Neural progenitor cell (in vitro differentiated cells): Measurements from ENCODE around the gene ADIG. TPM values are rescaled to one million over a fixed set of nuclear protein-coding genes. Genes with fewer than 3 reads are reported as not detected.

ENCODE experiments used
- DNase-seq: peaks from one replicate; pipeline ENCODE4 v3.0.0-alpha.2; 2016; ENCODE audit warnings: low spot score
- H2AFZ ChIP-seq: fragments of 200-600 bp; sonication (generic); replicated peaks from 2 replicates; pipeline ENCODE4 v1.6.1; 2016; ENCODE audit warnings: antibody characterized with exemption
- H3F3A ChIP-seq: fragments of 200-600 bp; sonication (generic); 2 replicates; pipeline ENCODE4 v1.6.1; 2016; ENCODE audit warnings: antibody characterized with exemption, low read depth
- H3K27ac ChIP-seq: fragments of 200-600 bp; sonication (generic); 2 replicates; pipeline ENCODE4 v1.5.1; 2016; ENCODE audit warnings: mild to moderate bottlenecking
- H3K27me3 ChIP-seq: fragments of 200-600 bp; sonication (generic); 2 replicates; pipeline ENCODE4 v1.6.1; 2016; ENCODE audit warnings: mild to moderate bottlenecking, moderate library complexity
- H3K36me3 ChIP-seq: fragments of 200-600 bp; sonication (generic); 2 replicates; pipeline ENCODE4 v1.5.1; 2016
- H3K4me1 ChIP-seq: fragments of 200-600 bp; sonication (generic); 2 replicates; pipeline ENCODE4 v1.6.1; 2016; ENCODE audit warnings: mixed run types
- H3K4me2 ChIP-seq: fragments of 200-600 bp; sonication (generic); 2 replicates; pipeline ENCODE4 v1.6.1; 2016
- H3K4me3 ChIP-seq: fragments of 200-600 bp; sonication (generic); 2 replicates; pipeline ENCODE4 v1.5.1; 2016
- H3K79me2 ChIP-seq: fragments of 200-600 bp; sonication (generic); 2 replicates; pipeline ENCODE4 v1.6.1; 2016; ENCODE audit warnings: low read depth
- H3K9ac ChIP-seq: fragments of 200-600 bp; sonication (generic); 2 replicates; pipeline ENCODE4 v1.6.1; 2016
- H3K9me3 ChIP-seq: fragments of 200-600 bp; sonication (generic); 2 replicates; pipeline ENCODE4 v1.5.1; 2016; ENCODE audit warnings: low read depth
- H4K20me1 ChIP-seq: fragments of 200-600 bp; sonication (generic); 2 replicates; pipeline ENCODE4 v1.6.1; 2016; ENCODE audit warnings: low read depth
- H3K27ac Mint-ChIP-seq: 3 replicates; pipeline ENCODE4 v1.8.0; 2021; ENCODE audit warnings: mixed read lengths
- H3K27me3 Mint-ChIP-seq: 2 replicates; pipeline ENCODE4 v1.8.0; 2022; ENCODE audit warnings: low read depth, mild to moderate bottlenecking, inconsistent platforms, moderate library complexity, mixed read lengths; ENCODE audit not compliant: insufficient read depth
- H3K36me3 Mint-ChIP-seq: 3 replicates; pipeline ENCODE4 v1.8.0; 2021; ENCODE audit warnings: mixed read lengths
- H3K4me1 Mint-ChIP-seq: 3 replicates; pipeline ENCODE4 v1.8.0; 2021; ENCODE audit warnings: mixed read lengths
- H3K4me3 Mint-ChIP-seq: 3 replicates; pipeline ENCODE4 v1.8.0; 2021; ENCODE audit warnings: mild to moderate bottlenecking, moderate library complexity, mixed read lengths
- H3K9me3 Mint-ChIP-seq: 3 replicates; pipeline ENCODE4 v1.8.0; 2020; ENCODE audit warnings: mixed read lengths
- EZH2 ChIP-seq: fragments of 200-600 bp; sonication (generic); IDR thresholded peaks from 2 replicates; pipeline ENCODE4 v1.6.1; 2017; ENCODE audit warnings: antibody characterized with exemption, mild to moderate bottlenecking, moderate library complexity
- EZH2phosphoT487 ChIP-seq: fragments of 200-600 bp; sonication (generic); IDR thresholded peaks from 2 replicates; pipeline ENCODE4 v1.6.1; 2017; ENCODE audit warnings: antibody characterized with exemption
- total RNA-seq: library from RNA; depleted of rRNA; stranded (reverse); fragments of >200 nt; gene quantifications from 2 replicates; pipeline ENCODE4 v1.2.3, GENCODE V29; 2015; ENCODE audit warnings: low replicate concordance
- TF ChIP-seq, protein P1 (sequence below): fragments of 200-600 bp; sonication (generic); IDR thresholded peaks from 2 replicates; pipeline ENCODE4 v1.5.1; 2017; ENCODE audit warnings: antibody characterized with exemption, mild to moderate bottlenecking

The ADIG gene
- total RNA-seq, 1 donor from 2014 or later, result not detected

DNA sequence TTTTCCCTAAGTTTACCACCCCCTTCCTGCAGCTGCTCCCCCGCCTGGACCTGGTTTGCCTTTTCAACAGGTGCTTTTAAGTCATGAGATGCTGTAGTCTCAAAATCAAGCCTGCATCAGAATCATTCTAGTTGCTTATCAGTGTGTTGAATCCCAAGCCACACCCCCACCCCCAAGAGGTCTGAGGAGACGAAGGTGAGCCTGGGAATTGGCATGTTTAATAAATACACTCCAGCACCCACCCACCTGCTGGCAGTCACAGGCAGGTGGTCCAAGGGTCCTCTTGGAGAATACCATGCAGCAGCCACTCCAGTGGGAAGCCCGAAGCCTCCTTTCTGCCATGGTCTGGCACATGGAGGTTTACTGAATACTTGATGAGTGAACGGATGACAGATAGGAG is 1.1 kb upstream of the ADIG start:
- Histone ChIP-seq H4K20me1 (no peaks in the 10 kb centered on the region), H3K9ac (no peak overlapping the region), H3K79me2 (no peaks in the 10 kb centered on the region), H3K27me3 (no peaks in the 10 kb centered on the region), H3K4me2 (no peak overlapping the region), H3K9me3 (no peaks in the 10 kb centered on the region), H3K27ac (no peak overlapping the region), H2AFZ (no peak overlapping the region), H3K36me3 (peaks cover 5% of the 10 kb centered on the region), H3K4me1 (peaks cover 41% of the 10 kb centered on the region), H3K4me3 (no peak overlapping the region), H3F3A (peaks cover 14% of the 10 kb centered on the region)
- no peak for DNase-seq
- Mint-ChIP-seq H3K27me3 (peaks cover 3% of the 10 kb centered on the region), H3K4me3 (no peak overlapping the region), H3K9me3 (no peaks in the 10 kb centered on the region), H3K36me3 (peaks cover 2% of the 10 kb centered on the region), H3K4me1 (peaks cover 28% of the 10 kb centered on the region), H3K27ac (no peak overlapping the region)
- TF ChIP-seq EZH2phosphoT487, result no peak

GRCh38 chr20:38581830-38582358 is 897 bp downstream of the ADIG start:
- no peak overlapping the region for H3K27ac ChIP-seq
- no peaks in the 10 kb centered on the region for H3K79me2 ChIP-seq
- Mint-ChIP-seq H3K4me3 (no peak overlapping the region), H3K4me1 (peaks cover 28% of the 10 kb centered on the region), H3K36me3 (peaks cover under 1% of the 10 kb centered on the region), H3K27me3 (peaks cover 3% of the 10 kb centered on the region), H3K9me3 (no peaks in the 10 kb centered on the region), H3K27ac (no peak overlapping the region)
- no peaks in the 10 kb centered on the region for H3K36me3 ChIP-seq
- H3K4me1 ChIP-seq, result peaks cover 39% of the 10 kb centered on the region
- no peaks in the 10 kb centered on the region for H3K9me3 ChIP-seq
- no peaks in the 10 kb centered on the region for H3K27me3 ChIP-seq
- TF ChIP-seq EZH2phosphoT487 (no peak), EZH2 (no peak)
- TF ChIP-seq, protein P1, sequence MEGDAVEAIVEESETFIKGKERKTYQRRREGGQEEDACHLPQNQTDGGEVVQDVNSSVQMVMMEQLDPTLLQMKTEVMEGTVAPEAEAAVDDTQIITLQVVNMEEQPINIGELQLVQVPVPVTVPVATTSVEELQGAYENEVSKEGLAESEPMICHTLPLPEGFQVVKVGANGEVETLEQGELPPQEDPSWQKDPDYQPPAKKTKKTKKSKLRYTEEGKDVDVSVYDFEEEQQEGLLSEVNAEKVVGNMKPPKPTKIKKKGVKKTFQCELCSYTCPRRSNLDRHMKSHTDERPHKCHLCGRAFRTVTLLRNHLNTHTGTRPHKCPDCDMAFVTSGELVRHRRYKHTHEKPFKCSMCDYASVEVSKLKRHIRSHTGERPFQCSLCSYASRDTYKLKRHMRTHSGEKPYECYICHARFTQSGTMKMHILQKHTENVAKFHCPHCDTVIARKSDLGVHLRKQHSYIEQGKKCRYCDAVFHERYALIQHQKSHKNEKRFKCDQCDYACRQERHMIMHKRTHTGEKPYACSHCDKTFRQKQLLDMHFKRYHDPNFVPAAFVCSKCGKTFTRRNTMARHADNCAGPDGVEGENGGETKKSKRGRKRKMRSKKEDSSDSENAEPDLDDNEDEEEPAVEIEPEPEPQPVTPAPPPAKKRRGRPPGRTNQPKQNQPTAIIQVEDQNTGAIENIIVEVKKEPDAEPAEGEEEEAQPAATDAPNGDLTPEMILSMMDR, result no peak
- H3K9ac ChIP-seq, result no peak overlapping the region
- no peaks in the 10 kb centered on the region for H4K20me1 ChIP-seq
- H3K4me2 ChIP-seq, result no peak overlapping the region
- peaks cover 14% of the 10 kb centered on the region for H3F3A ChIP-seq
- H3K4me3 ChIP-seq, result no peak overlapping the region
- H2AFZ ChIP-seq, result no peak overlapping the region
- DNase-seq, result no peak

DNA sequence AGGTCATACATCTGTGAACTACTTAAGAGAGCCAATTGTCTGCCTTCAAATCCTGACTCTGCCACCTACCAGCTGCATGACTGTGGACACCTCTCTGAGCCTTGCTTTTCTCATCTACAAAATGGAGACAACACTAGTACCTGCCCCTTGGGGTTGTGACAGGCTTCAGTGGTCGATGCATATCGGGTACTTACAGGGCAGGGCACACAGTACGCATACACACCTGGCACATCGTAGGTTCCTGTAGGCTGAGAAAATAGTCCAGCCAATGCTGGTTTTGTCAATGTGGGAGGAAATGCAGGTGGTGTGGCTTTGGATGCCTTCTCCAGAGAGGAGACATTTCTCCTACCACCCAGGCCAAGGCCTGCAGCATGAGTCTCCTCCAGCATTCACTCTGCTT is 2.3 kb downstream of the ADIG start:
- Mint-ChIP-seq H3K4me1 (peaks cover 23% of the 10 kb centered on the region), H3K27ac (no peak overlapping the region), H3K9me3 (no peaks in the 10 kb centered on the region), H3K27me3 (peaks cover 3% of the 10 kb centered on the region), H3K4me3 (no peak overlapping the region), H3K36me3 (no peaks in the 10 kb centered on the region)
- TF ChIP-seq EZH2phosphoT487 (no peak), EZH2 (no peak)
- TF ChIP-seq, protein P1, result no peak
- Histone ChIP-seq H3K27ac (no peak overlapping the region), H3K9me3 (no peaks in the 10 kb centered on the region), H4K20me1 (no peaks in the 10 kb centered on the region), H3K4me1 (peaks cover 25% of the 10 kb centered on the region), H3F3A (peaks cover 2% of the 10 kb centered on the region), H3K4me3 (no peak overlapping the region), H2AFZ (no peak overlapping the region), H3K9ac (no peak overlapping the region), H3K79me2 (no peaks in the 10 kb centered on the region), H3K36me3 (no peaks in the 10 kb centered on the region), H3K27me3 (no peaks in the 10 kb centered on the region), H3K4me2 (no peak overlapping the region)
- no peak for DNase-seq

GRCh38 chr20:38584099-38584763 is 3.2 kb downstream of the ADIG start:
- Histone ChIP-seq H3K9me3 (no peaks in the 10 kb centered on the region), H4K20me1 (no peaks in the 10 kb centered on the region), H3K4me2 (no peak overlapping the region), H3K27ac (no peak overlapping the region), H3K27me3 (no peaks in the 10 kb centered on the region), H3K4me1 (peaks cover 20% of the 10 kb centered on the region), H3K9ac (no peak overlapping the region), H3F3A (no peaks in the 10 kb centered on the region), H3K4me3 (no peak overlapping the region), H2AFZ (no peak overlapping the region), H3K79me2 (no peaks in the 10 kb centered on the region), H3K36me3 (no peaks in the 10 kb centered on the region)
- Mint-ChIP-seq H3K27me3 (peaks cover 3% of the 10 kb centered on the region), H3K36me3 (no peaks in the 10 kb centered on the region), H3K4me1 (peaks cover 18% of the 10 kb centered on the region), H3K4me3 (no peak overlapping the region), H3K27ac (no peak overlapping the region), H3K9me3 (no peaks in the 10 kb centered on the region)
- TF ChIP-seq, protein P1, result no peak
- no peak for TF ChIP-seq EZH2phosphoT487
- no peak for TF ChIP-seq EZH2
- no peak for DNase-seq
